A375 (cell line): ENCODE results near the gene SNCAIP. TPM values are rescaled to one million over a fixed set of nuclear protein-coding genes. Genes with fewer than 3 reads are reported as not detected.

ENCODE experiments used
- total RNA-seq: library from RNA; depleted of rRNA; stranded (reverse); fragments of >200 nt; shearing (Covaris generic); gene quantifications from 2 replicates; pipeline ENCODE4 v1.2.3, GENCODE V29; 2014; rRNA removed

Gene SNCAIP
- 0.83 TPM in 1 of 2 replicates, not detected in the other for total RNA-seq

DNA sequence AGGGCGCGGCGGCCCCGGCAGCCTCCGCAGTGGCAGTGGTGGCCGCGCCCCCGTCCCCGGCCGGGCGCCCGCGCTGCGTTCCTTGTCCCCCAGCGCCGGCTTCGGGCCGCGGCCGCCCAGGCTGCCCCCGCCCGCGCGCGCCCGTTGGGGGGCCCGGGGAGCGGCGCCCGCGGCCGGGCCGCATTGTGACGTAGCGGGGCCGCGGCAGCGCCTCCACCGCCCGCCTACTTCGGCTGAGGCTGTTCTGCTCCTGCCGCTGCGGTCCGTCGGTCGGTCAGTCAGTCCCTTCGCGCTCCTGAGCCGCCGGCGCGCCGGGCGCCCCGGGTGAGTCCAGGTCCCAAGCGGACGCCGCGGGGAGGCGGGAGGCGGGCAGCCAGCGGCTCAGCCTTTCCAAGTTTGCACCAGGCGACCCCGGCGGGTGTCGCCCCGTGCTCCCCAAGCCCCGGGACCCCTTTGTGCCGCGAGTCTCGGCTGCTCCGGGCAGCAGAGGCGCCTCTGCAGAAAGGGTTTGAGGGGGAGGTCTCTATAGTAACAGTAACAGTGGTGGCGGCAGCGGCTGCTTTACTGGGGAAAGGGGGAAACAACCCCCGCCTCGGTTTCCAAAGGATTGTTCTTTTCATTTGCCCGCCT lies at the start of gene SNCAIP:
SNCAIP (plus strand) TSS at position 277 of the 630 bp plus-strand sequence. CDS start 78,898 bp downstream, outside the sequence.

Other genes starting within 250 kb of the SNCAIP start
- not detected in 2 replicates for gene LOX, start 234.0 kb upstream of the SNCAIP start, total RNA-seq
- gene ZNF474, start 182.7 kb upstream of the SNCAIP start, total RNA-seq = 0.05 TPM in 1 of 2 replicates, not detected in the other